ENCODE data around the gene MELTF. TPM values are rescaled to one million over a fixed set of nuclear protein-coding genes. Genes with fewer than 3 reads are reported as not detected.
A peak's percentile ranks its signal among the peaks of the same experiment; 100 is the strongest.

Gene MELTF
- total and polyA plus RNA-seq, 9 of the 15 experiments (the other 6 are each of a cell fraction or from before 2014, with no cell fraction given), result 0.35 to 10.5 (median 4.5) TPM

DNA sequence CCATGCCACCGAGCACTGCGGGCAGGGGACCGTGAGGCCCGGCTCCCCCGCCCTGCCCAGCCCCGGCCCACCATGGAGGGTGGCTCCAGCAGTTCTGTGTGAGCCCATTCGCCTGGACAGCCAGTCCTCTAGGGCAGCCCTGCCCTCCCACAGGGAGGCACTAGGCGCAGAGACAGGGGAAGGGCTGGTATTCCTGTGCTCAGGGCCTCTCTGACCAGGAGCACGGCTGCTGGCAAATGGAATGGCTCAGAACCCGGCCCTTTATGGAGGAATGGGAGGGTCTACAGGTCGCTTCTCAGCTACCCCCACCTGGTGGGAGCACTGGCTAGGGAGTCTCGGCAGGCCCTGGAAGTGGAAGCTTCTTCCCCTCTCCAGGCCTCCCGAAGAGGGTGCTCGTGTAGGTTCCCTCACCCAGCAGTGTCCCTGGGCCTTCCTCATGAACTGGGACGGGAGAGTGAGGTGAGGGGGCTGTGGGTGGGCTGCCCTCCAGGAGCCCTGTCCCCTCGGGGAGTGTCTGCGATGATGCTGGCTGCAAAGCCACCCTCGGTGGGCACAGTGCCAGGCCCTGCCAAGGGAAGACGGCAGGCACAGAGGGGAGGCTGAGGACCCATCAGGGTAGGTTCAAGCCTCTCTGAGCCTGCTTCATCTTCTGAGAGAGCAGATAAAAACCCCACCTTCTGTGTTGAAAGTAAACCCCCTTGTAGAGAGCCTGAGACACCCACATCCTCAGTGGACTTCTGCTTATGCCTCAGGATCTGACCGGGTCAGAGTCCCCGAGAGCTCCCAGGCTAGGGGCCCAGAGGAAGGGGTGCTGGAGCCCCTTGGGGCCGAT, 1.5 kb downstream of the MELTF start:
- Histone ChIP-seq H3K9me3 (replicated peaks; ENCODE audit: control insufficient read depth, insufficient read depth, low read depth, low read length) (no peaks in the 10 kb centered on the region), H3K79me2 (ENCODE audit: control insufficient read depth, insufficient read depth, low read length) (peaks cover 4% of the 10 kb centered on the region; the same call in 2 of the 3 replicates), H3K4me3 (peak overlapping the region; percentile 84; the same call in 1 of the 2 replicates), H3K27me3 (ENCODE audit: control insufficient read depth in 2 of 2, insufficient read depth in 2 of 2, low read length in 2 of 2) (no peaks in the 10 kb centered on the region), H2AFZ (ENCODE audit: low read depth, low read length) (peak overlapping the region; percentile 93; the same call in 1 of the 2 replicates), H3K36me3 (ENCODE audit: control insufficient read depth, insufficient read depth, low read length) (peaks cover 5% of the 10 kb centered on the region; the same call in 1 of the 3 replicates), H3K4me2 (ENCODE audit: insufficient read depth, low read length) (peak overlapping the region; percentile 76; the same call in 1 of the 2 replicates), H3K9me1 (ENCODE audit: control insufficient read depth, insufficient read depth, low read length) (no peaks in the 10 kb centered on the region), H3K9ac (ENCODE audit: insufficient read depth in 1 of 2, low read depth in 2 of 2, low read length in 2 of 2) (peak overlapping the region in 1 of 2 experiments; percentile 95; a peak in 3 of 4 replicates), H3K27ac (ENCODE audit: extremely low read depth, low read depth, low read length) (no peak overlapping the region), H3K4me1 (replicated peaks in 1 of 2; ENCODE audit: control insufficient read depth in 2 of 2, insufficient read depth in 2 of 2, low read length in 2 of 2) (peaks cover 25 to 64% of the 10 kb centered on the region in 2 experiments), H4K20me1 (replicated peaks; ENCODE audit: control insufficient read depth, insufficient read depth, low read length) (peaks cover 6% of the 10 kb centered on the region; the same call in 1 of the 2 replicates)
- no peak for ATAC-seq
- ChIA-PET CTCF (ENCODE audit: low intra/inter-chr PET ratio) (no interaction called here), POLR2A (interaction anchor here (0.6 to 1.6 kb wide), 7 partner anchors 11 to 304 kb away, joined by 3 to 9 read pairs (median 4); partner anchors contain the start of gene NCBP2)
- no peak for FAIRE-seq
- no TSS peak for BruUV-seq (replicated peaks)
- WGBS (ENCODE audit: insufficient coverage, low coverage, missing lambda C conversion rate), result 81% methylated on average over 19 of the region's 22 CpGs
- in situ Hi-C loops (cut with MboI) (no loop called here), intact Hi-C loops (cut with micrococcal nuclease) (no loop called here)
- TF ChIP-seq ZNF57 (CRISPR knock-in tag; IDR thresholded peaks at IDR 0.05), result no peak
- no peak for TF ChIP-seq SMARCC2 (IDR thresholded peaks at IDR 0.05; ENCODE audit: low read depth)
- peak; percentile 74 for TF ChIP-seq NFIC (IDR thresholded peaks at IDR 0.05)
- 0 out of 2 replicates have a peak, but pooled peaks have one; percentile 57 for TF ChIP-seq NR3C1 (CRISPR knock-in tag; IDR thresholded peaks at IDR 0.05)
- TF ChIP-seq MCM3 (IDR thresholded peaks at IDR 0.05), result no peak
- peak in 1 of 4 experiments; percentile 4 for DNase-seq (ENCODE audit: extremely low read depth in 1 of 4, low spot score in 3 of 4)

Data from K562 (cell line).